ENCODE measurements around the gene TRMT6. TPM values are rescaled to one million over a fixed set of nuclear protein-coding genes. Genes with fewer than 3 reads are reported as not detected.
A peak's percentile ranks its signal among the peaks of the same experiment; 100 is the strongest.

TRMT6 gene
- total RNA-seq, 3 donors from 2014 or later (not counting 1 experiment from before 2014, with no cell fraction given) = 9.2 to 13.0 (median 9.9) TPM

- Mint-ChIP-seq H3K36me3 (peaks cover 7% of the 10 kb centered on the region), H3K27ac (no peak overlapping the region), H3K4me1 (peaks cover 0 to 9% of the 10 kb centered on the region in 2 donors), H3K4me3 (no peak overlapping the region), H3K27me3 (ENCODE audit: low read depth in 2 of 2) (no peaks in the 10 kb centered on the region), H3K9me3 (no peaks in the 10 kb centered on the region)
- ATAC-seq (no peak), DNase-seq (no peak)
- Histone ChIP-seq H3K27me3 (ENCODE audit: control insufficient read depth, insufficient read depth, low read length) (no peaks in the 10 kb centered on the region), H3K4me1 (ENCODE audit: control insufficient read depth, insufficient read depth, low read length) (no peaks in the 10 kb centered on the region), H3K9me3 (ENCODE audit: control insufficient read depth, insufficient read depth, low read length) (no peaks in the 10 kb centered on the region), H3K27ac (ENCODE audit: low read length) (no peak overlapping the region), H3K36me3 (ENCODE audit: control insufficient read depth, insufficient read depth, low read length) (peaks cover 24% of the 10 kb centered on the region), H3K4me3 (ENCODE audit: low read length) (no peak overlapping the region)
- intact Hi-C loops (cut with micrococcal nuclease) = no loop called here
- WGBS (ENCODE audit: insufficient coverage) = no CpG with 5 or more reads among the region's 2 CpGs
- no peak for TF ChIP-seq CTCF (IDR thresholded peaks at IDR 0.05)
These were observed 37.0 kb upstream of the TRMT6 start for GRCh38 chr20:5987383-5987782.

- Mint-ChIP-seq H3K4me1 (peaks cover 0 to 3% of the 10 kb centered on the region in 2 donors), H3K36me3 (peaks cover 20% of the 10 kb centered on the region), H3K4me3 (no peak overlapping the region), H3K9me3 (no peaks in the 10 kb centered on the region), H3K27ac (no peak overlapping the region), H3K27me3 (ENCODE audit: low read depth in 2 of 2) (no peaks in the 10 kb centered on the region)
- H3K27me3 ChIP-seq (ENCODE audit: control insufficient read depth, insufficient read depth, low read length) = no peaks in the 10 kb centered on the region
- H3K9me3 ChIP-seq (ENCODE audit: control insufficient read depth, insufficient read depth, low read length) = no peaks in the 10 kb centered on the region
- intact Hi-C loops (cut with micrococcal nuclease) = no loop called here
- WGBS (ENCODE audit: insufficient coverage) = 79% methylated on average over 5 of the region's 5 CpGs
- DNase-seq (no peak), ATAC-seq (no peak)
- peaks cover 27% of the 10 kb centered on the region for H3K36me3 ChIP-seq (ENCODE audit: control insufficient read depth, insufficient read depth, low read length)
- no peak for TF ChIP-seq CTCF (IDR thresholded peaks at IDR 0.05)
- H3K27ac ChIP-seq (ENCODE audit: low read length) = no peak overlapping the region
- no peaks in the 10 kb centered on the region for H3K4me1 ChIP-seq (ENCODE audit: control insufficient read depth, insufficient read depth, low read length)
- no peak overlapping the region for H3K4me3 ChIP-seq (ENCODE audit: low read length)
These were observed 30.6 kb upstream of the TRMT6 start for GRCh38 chr20:5980720-5981538.

GRCh38 chr20:5979801-5980200 lies 29.5 kb upstream of the TRMT6 start:
- H3K27ac Mint-ChIP-seq = peak overlapping the region in 1 of 2 donors; percentile 15
- over 99% methylated on average over 4 of the region's 4 CpGs for WGBS (ENCODE audit: insufficient coverage)
- H3K4me3 Mint-ChIP-seq = no peak overlapping the region
- peaks cover 20% of the 10 kb centered on the region for H3K36me3 Mint-ChIP-seq
- H3K27ac ChIP-seq (ENCODE audit: low read length) = no peak overlapping the region
- ATAC-seq (no peak), DNase-seq (no peak)
- no peaks in the 10 kb centered on the region for H3K27me3 Mint-ChIP-seq (ENCODE audit: low read depth in 2 of 2)
- intact Hi-C loops (cut with micrococcal nuclease) = no loop called here
- H3K27me3 ChIP-seq (ENCODE audit: control insufficient read depth, insufficient read depth, low read length) = no peaks in the 10 kb centered on the region
- no peak overlapping the region for H3K4me3 ChIP-seq (ENCODE audit: low read length)
- H3K4me1 Mint-ChIP-seq = peaks cover 0 to 3% of the 10 kb centered on the region in 2 donors
- H3K9me3 Mint-ChIP-seq = no peaks in the 10 kb centered on the region
- no peaks in the 10 kb centered on the region for H3K9me3 ChIP-seq (ENCODE audit: control insufficient read depth, insufficient read depth, low read length)
- no peak for TF ChIP-seq CTCF (IDR thresholded peaks at IDR 0.05)
- peaks cover 25% of the 10 kb centered on the region for H3K36me3 ChIP-seq (ENCODE audit: control insufficient read depth, insufficient read depth, low read length)
- no peaks in the 10 kb centered on the region for H3K4me1 ChIP-seq (ENCODE audit: control insufficient read depth, insufficient read depth, low read length)
